ENCODE measurements around the gene HMOX1.

The HMOX1 gene

GRCh38 chr22:35380537-35381423 lies at the start of gene HMOX1:
Gene HMOX1 (plus strand): TSS chr22:35381096. CDS start chr22:35381174, 78 bp downstream.
- no peaks in the 10 kb centered on the region for H3K27me3 ChIP-seq (ENCODE audit: insufficient read depth, low read length, poor library complexity, severe bottlenecking)
- no peaks in the 10 kb centered on the region for H3K9me2 ChIP-seq (replicated peaks; ENCODE audit: low read depth, low read length)
- peak within 1 kb of the TSS; percentile 83 for H2AFZ ChIP-seq (ENCODE audit: low read length)
- H4K20me1 ChIP-seq (ENCODE audit: insufficient read depth, low read length, poor library complexity, severe bottlenecking): no peaks in the 10 kb centered on the region
- no peaks in the 10 kb centered on the region for H3K9me3 ChIP-seq (ENCODE audit: insufficient read depth, low read depth, low read length)
- TF ChIP-seq CTCF (conservative IDR thresholded peaks at IDR 0.05; ENCODE audit: low read length) (no peak), EZH2phosphoT487 (IDR thresholded peaks at IDR 0.05; ENCODE audit: borderline replicate concordance) (no peak)
- H3K9ac ChIP-seq (ENCODE audit: low read depth, low read length, poor library complexity, severe bottlenecking): peak within 1 kb of the TSS; percentile 64
- H3K4me3 ChIP-seq (ENCODE audit: low read length, poor library complexity, severe bottlenecking): peak within 1 kb of the TSS; percentile 65
- no peaks in the 10 kb centered on the region for H3K79me2 ChIP-seq (ENCODE audit: insufficient read depth, low read length)
- H3K36me3 ChIP-seq (ENCODE audit: insufficient read depth, low read length): no peaks in the 10 kb centered on the region
- H3K4me2 ChIP-seq (ENCODE audit: low read depth, low read length, poor library complexity, severe bottlenecking): peak within 1 kb of the TSS; percentile 74
- H3F3A ChIP-seq (ENCODE audit: low read depth): no peaks in the 10 kb centered on the region
- peaks cover 19% of the 10 kb centered on the region for H3K4me1 ChIP-seq (ENCODE audit: insufficient read depth, low read length, poor library complexity, severe bottlenecking)

GRCh38 chr22:35332278-35332677 lies 48.6 kb upstream of the HMOX1 start:
- Histone ChIP-seq H3K9me3 (ENCODE audit: insufficient read depth, low read depth, low read length) (no peaks in the 10 kb centered on the region), H3K4me3 (ENCODE audit: low read length, poor library complexity, severe bottlenecking) (no peak overlapping the region), H4K20me1 (ENCODE audit: insufficient read depth, low read length, poor library complexity, severe bottlenecking) (no peaks in the 10 kb centered on the region), H3K9ac (ENCODE audit: low read depth, low read length, poor library complexity, severe bottlenecking) (peak overlapping the region; percentile 78), H3K4me1 (ENCODE audit: insufficient read depth, low read length, poor library complexity, severe bottlenecking) (peaks cover 72% of the 10 kb centered on the region), H3K4me2 (ENCODE audit: low read depth, low read length, poor library complexity, severe bottlenecking) (no peak overlapping the region), H3K9me2 (replicated peaks; ENCODE audit: low read depth, low read length) (no peaks in the 10 kb centered on the region), H3K79me2 (ENCODE audit: insufficient read depth, low read length) (peaks cover 9% of the 10 kb centered on the region), H2AFZ (ENCODE audit: low read length) (no peak overlapping the region), H3F3A (ENCODE audit: low read depth) (peaks cover 15% of the 10 kb centered on the region; the same call in 1 of the 2 replicates), H3K36me3 (ENCODE audit: insufficient read depth, low read length) (peaks cover 22% of the 10 kb centered on the region; the same call in 1 of the 2 replicates), H3K27me3 (ENCODE audit: insufficient read depth, low read length, poor library complexity, severe bottlenecking) (no peaks in the 10 kb centered on the region)
- TF ChIP-seq CTCF (conservative IDR thresholded peaks at IDR 0.05; ENCODE audit: low read length) (no peak), EZH2phosphoT487 (IDR thresholded peaks at IDR 0.05; ENCODE audit: borderline replicate concordance) (no peak)

- TF ChIP-seq CTCF (conservative IDR thresholded peaks at IDR 0.05; ENCODE audit: low read length) (no peak), EZH2phosphoT487 (IDR thresholded peaks at IDR 0.05; ENCODE audit: borderline replicate concordance) (no peak)
- no peaks in the 10 kb centered on the region for H3K9me2 ChIP-seq (replicated peaks; ENCODE audit: low read depth, low read length)
- peak overlapping the region; percentile 79 for H3K4me2 ChIP-seq (ENCODE audit: low read depth, low read length, poor library complexity, severe bottlenecking)
- H3K4me3 ChIP-seq (ENCODE audit: low read length, poor library complexity, severe bottlenecking): no peak overlapping the region
- H3K4me1 ChIP-seq (ENCODE audit: insufficient read depth, low read length, poor library complexity, severe bottlenecking): peaks cover 81% of the 10 kb centered on the region
- no peaks in the 10 kb centered on the region for H3K27me3 ChIP-seq (ENCODE audit: insufficient read depth, low read length, poor library complexity, severe bottlenecking)
- H3K9ac ChIP-seq (ENCODE audit: low read depth, low read length, poor library complexity, severe bottlenecking): peak overlapping the region; percentile 78
- peaks cover 15% of the 10 kb centered on the region; the same call in 1 of the 2 replicates for H3F3A ChIP-seq (ENCODE audit: low read depth)
- H3K36me3 ChIP-seq (ENCODE audit: insufficient read depth, low read length): peaks cover 12% of the 10 kb centered on the region; the same call in 1 of the 2 replicates
- H2AFZ ChIP-seq (ENCODE audit: low read length): no peak overlapping the region
- H4K20me1 ChIP-seq (ENCODE audit: insufficient read depth, low read length, poor library complexity, severe bottlenecking): no peaks in the 10 kb centered on the region
- no peaks in the 10 kb centered on the region for H3K9me3 ChIP-seq (ENCODE audit: insufficient read depth, low read depth, low read length)
- peaks cover 9% of the 10 kb centered on the region for H3K79me2 ChIP-seq (ENCODE audit: insufficient read depth, low read length)
These were observed 47.7 kb upstream of the HMOX1 start for GRCh38 chr22:35333220-35333619.

Measured in Loucy (cell line).